ENCODE data around the gene ABHD15. TPM values are rescaled to one million over a fixed set of nuclear protein-coding genes. Genes with fewer than 3 reads are reported as not detected.

ABHD15 gene
- total RNA-seq, 1 experiment from 2014 or later, result 8.2 TPM

DNA sequence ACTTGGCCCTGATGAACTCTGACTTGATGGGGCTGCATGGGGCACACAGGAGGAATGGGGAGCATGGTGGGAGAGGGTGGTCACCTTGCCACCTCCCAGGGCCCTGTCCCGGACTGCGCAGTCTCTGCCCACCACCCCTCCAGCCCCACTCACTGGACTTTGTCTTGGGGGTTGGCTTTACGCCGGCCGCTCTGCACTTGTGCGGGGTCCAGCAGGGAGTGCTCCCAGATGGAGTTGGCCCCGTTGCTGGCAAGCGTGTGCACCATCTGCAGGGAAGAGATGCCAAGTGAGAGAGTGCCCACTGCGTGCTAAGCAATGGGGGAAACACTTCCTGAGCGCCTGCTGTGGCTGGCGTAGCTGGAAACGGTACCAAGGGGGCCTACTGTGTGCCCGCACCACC, 15.9 kb upstream of the ABHD15 start:
- Histone ChIP-seq H3K9ac (ENCODE audit: low read length) (no peak overlapping the region), H3K9me3 (ENCODE audit: control insufficient read depth in 1 of 2, insufficient read depth in 1 of 2, low read depth in 1 of 2, low read length in 2 of 2) (no peaks in the 10 kb centered on the region), H2AFZ (ENCODE audit: low read depth, low read length, poor library complexity, severe bottlenecking) (no peak overlapping the region), H3K4me1 (ENCODE audit: control insufficient read depth in 1 of 2, insufficient read depth in 2 of 2, low read length in 2 of 2) (peaks cover 12 to 47% of the 10 kb centered on the region in 2 experiments; a peak in 3 of 4 replicates), H4K20me1 (ENCODE audit: insufficient read depth) (no peaks in the 10 kb centered on the region), H3K79me2 (ENCODE audit: insufficient read depth, low read length) (peaks cover 50% of the 10 kb centered on the region), H3K36me3 (ENCODE audit: control insufficient read depth in 1 of 2, insufficient read depth in 2 of 2, low read length in 2 of 2) (peaks cover 3 to 10% of the 10 kb centered on the region in 2 experiments; a peak in 2 of 4 replicates), H3K9me2 (ENCODE audit: insufficient read depth) (no peaks in the 10 kb centered on the region), H3K4me2 (ENCODE audit: low read length) (no peak overlapping the region), H3K27me3 (ENCODE audit: insufficient read depth, low read length) (no peaks in the 10 kb centered on the region), H3K4me3 (replicated peaks in 1 of 2; ENCODE audit: low read depth in 1 of 2, low read length in 2 of 2) (no peak overlapping the region), H3K27ac (ENCODE audit: low read depth, low read length) (no peak overlapping the region)
- TF ChIP-seq ELF1 (IDR thresholded peaks at IDR 0.05; ENCODE audit: borderline replicate concordance, low read depth) (no peak), FOSL1 (IDR thresholded peaks at IDR 0.05; ENCODE audit: low read depth) (no peak), JUND (IDR thresholded peaks at IDR 0.05) (no peak), ZNF274 (IDR thresholded peaks at IDR 0.05; ENCODE audit: low read depth, low read length) (no peak), SIN3A (IDR thresholded peaks at IDR 0.05; ENCODE audit: low read depth) (no peak), SP1 (IDR thresholded peaks at IDR 0.05; ENCODE audit: low read depth) (no peak), EZH2phosphoT487 (IDR thresholded peaks at IDR 0.05; ENCODE audit: borderline replicate concordance) (no peak), EZH2 (IDR thresholded peaks at IDR 0.05) (no peak)
- TF ChIP-seq, protein P1, sequence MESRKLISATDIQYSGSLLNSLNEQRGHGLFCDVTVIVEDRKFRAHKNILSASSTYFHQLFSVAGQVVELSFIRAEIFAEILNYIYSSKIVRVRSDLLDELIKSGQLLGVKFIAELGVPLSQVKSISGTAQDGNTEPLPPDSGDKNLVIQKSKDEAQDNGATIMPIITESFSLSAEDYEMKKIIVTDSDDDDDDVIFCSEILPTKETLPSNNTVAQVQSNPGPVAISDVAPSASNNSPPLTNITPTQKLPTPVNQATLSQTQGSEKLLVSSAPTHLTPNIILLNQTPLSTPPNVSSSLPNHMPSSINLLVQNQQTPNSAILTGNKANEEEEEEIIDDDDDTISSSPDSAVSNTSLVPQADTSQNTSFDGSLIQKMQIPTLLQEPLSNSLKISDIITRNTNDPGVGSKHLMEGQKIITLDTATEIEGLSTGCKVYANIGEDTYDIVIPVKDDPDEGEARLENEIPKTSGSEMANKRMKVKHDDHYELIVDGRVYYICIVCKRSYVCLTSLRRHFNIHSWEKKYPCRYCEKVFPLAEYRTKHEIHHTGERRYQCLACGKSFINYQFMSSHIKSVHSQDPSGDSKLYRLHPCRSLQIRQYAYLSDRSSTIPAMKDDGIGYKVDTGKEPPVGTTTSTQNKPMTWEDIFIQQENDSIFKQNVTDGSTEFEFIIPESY (IDR thresholded peaks at IDR 0.05; ENCODE audit: extremely low read depth, insufficient replicate concordance, low read length), result no peak
- TF ChIP-seq, protein P2, sequence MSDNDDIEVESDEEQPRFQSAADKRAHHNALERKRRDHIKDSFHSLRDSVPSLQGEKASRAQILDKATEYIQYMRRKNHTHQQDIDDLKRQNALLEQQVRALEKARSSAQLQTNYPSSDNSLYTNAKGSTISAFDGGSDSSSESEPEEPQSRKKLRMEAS (IDR thresholded peaks at IDR 0.05), result no peak
- TF ChIP-seq, protein P3, sequence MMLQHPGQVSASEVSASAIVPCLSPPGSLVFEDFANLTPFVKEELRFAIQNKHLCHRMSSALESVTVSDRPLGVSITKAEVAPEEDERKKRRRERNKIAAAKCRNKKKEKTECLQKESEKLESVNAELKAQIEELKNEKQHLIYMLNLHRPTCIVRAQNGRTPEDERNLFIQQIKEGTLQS (IDR thresholded peaks at IDR 0.05), result no peak
- ChIA-PET RAD21 (ENCODE audit: low non-redundant PET in 1 of 2, low total read pairs in 2 of 2, uncharacterized antibody in 2 of 2, unreplicated experiment in 2 of 2) (no interaction called here), CTCF (interaction anchor here (0.6 to 6.0 kb wide), 2 partner anchors 9 to 15 kb away, joined by 3 to 38 read pairs; partner anchors contain the start of gene ANKRD13B), POLR2A (no interaction called here)
- DNase-seq (ENCODE audit: low read depth, low spot score) (no peak), ATAC-seq (no peak)
- BruUV-seq (replicated peaks), result no TSS peak
- intact Hi-C loops (cut with micrococcal nuclease), result no loop called here

All from HCT116 (cell line).